CD14-positive monocyte (primary cell): ENCODE data around the gene APOL3. TPM values are rescaled to one million over a fixed set of nuclear protein-coding genes. Genes with fewer than 3 reads are reported as not detected.

ENCODE experiments used
- DNase-seq, 3 donors: peaks; one replicate each; pipeline ENCODE4 v3.0.0-alpha.2; 2011 to 2022
- H2AFZ ChIP-seq: 2 replicates; pipeline ENCODE4 v1.6.0; 2012; ENCODE audit warnings: mild to moderate bottlenecking, low read depth, low read length, inconsistent platforms; ENCODE audit not compliant: insufficient read depth, poor library complexity, severe bottlenecking
- H3K27ac ChIP-seq, 2 donors: 1 replicate in 1 of 2; 2 replicates in 1 of 2; pipeline ENCODE4 v1.5.1; 2012 to 2013; ENCODE audit warnings: low read length in 2 of 2, control low read depth in 1 of 2, inconsistent platforms in 1 of 2, low read depth in 1 of 2, mild to moderate bottlenecking in 1 of 2
- H3K27me3 ChIP-seq, 2 donors: one replicate each; pipeline versions ENCODE4 v1.6.0 to v1.6.1; 2011 to 2013; ENCODE audit warnings: low read length in 2 of 2; ENCODE audit not compliant: control insufficient read depth in 2 of 2, insufficient read depth in 2 of 2
- H3K36me3 ChIP-seq, 2 donors: replicated peaks in 1 of 2; 1 replicate in 1 of 2; 2 replicates in 1 of 2; pipeline versions ENCODE4 v1.5.1 to v1.6.1; 2012 to 2013; ENCODE audit warnings: low read length in 2 of 2, control low read depth in 1 of 2, inconsistent platforms in 1 of 2, mild to moderate bottlenecking in 1 of 2; ENCODE audit not compliant: insufficient read depth in 2 of 2, control insufficient read depth in 1 of 2
- H3K4me1 ChIP-seq, 2 donors: 1 replicate in 1 of 2; 2 replicates in 1 of 2; pipeline versions ENCODE4 v1.5.1 to v1.6.1; 2012 to 2013; ENCODE audit warnings: low read length in 2 of 2, control low read depth in 1 of 2, inconsistent platforms in 1 of 2, mild to moderate bottlenecking in 1 of 2, moderate library complexity in 1 of 2; ENCODE audit not compliant: insufficient read depth in 2 of 2, control insufficient read depth in 1 of 2
- H3K4me2 ChIP-seq: replicated peaks from 2 replicates; pipeline ENCODE3; 2012; ENCODE audit warnings: low read length, moderate library complexity, mild to moderate bottlenecking; ENCODE audit not compliant: poor library complexity, severe bottlenecking; ENCODE audit errors: extremely low read depth
- H3K4me3 ChIP-seq, 3 experiments: fragments of 200-600 bp in 1 of 3; sonication (generic) in 1 of 3; replicated peaks in 1 of 3; 1 replicate in 2 of 3; 2 replicates in 1 of 3; pipeline ENCODE4 v1.5.1; 2011 to 2013; ENCODE audit warnings: low read length in 3 of 3, mild to moderate bottlenecking in 3 of 3, control low read depth in 2 of 3, low read depth in 2 of 3, inconsistent platforms in 1 of 3, moderate library complexity in 1 of 3
- H3K79me2 ChIP-seq: 2 replicates; pipeline ENCODE4 v1.6.0; 2012; ENCODE audit warnings: mild to moderate bottlenecking, control low read depth, inconsistent platforms, low read length, moderate library complexity; ENCODE audit not compliant: insufficient read depth
- H3K9ac ChIP-seq: 2 replicates; pipeline ENCODE4 v1.6.0; 2017; ENCODE audit warnings: low read length, mild to moderate bottlenecking; ENCODE audit not compliant: insufficient read depth, poor library complexity, severe bottlenecking
- H3K9me3 ChIP-seq, 2 donors: replicated peaks in 1 of 2; 1 replicate in 1 of 2; 2 replicates in 1 of 2; pipeline versions ENCODE4 v1.5.1 to v1.6.1; 2012 to 2013; ENCODE audit warnings: low read length in 2 of 2, control low read depth in 1 of 2; ENCODE audit not compliant: control insufficient read depth in 1 of 2, insufficient read depth in 1 of 2
- H4K20me1 ChIP-seq: 2 replicates; pipeline ENCODE4 v1.6.0; 2012; ENCODE audit warnings: mild to moderate bottlenecking, low read length, control low read depth, moderate library complexity; ENCODE audit not compliant: insufficient read depth
- H3K27ac Mint-ChIP-seq, 7 donors: one replicate each; pipeline ENCODE4 v1.8.0; 2020; ENCODE audit warnings: mild to moderate bottlenecking in 7 of 7, mixed read lengths in 7 of 7, moderate library complexity in 6 of 7, inconsistent platforms in 2 of 7
- H3K27me3 Mint-ChIP-seq, 3 donors: one replicate each; pipeline ENCODE4 v1.8.0; 2021 to 2022; ENCODE audit warnings: low read depth in 3 of 3, mild to moderate bottlenecking in 3 of 3, mixed read lengths in 3 of 3, moderate library complexity in 3 of 3, inconsistent platforms in 1 of 3
- H3K36me3 Mint-ChIP-seq, 2 donors: one replicate each; pipeline ENCODE4 v1.8.0; 2020; ENCODE audit warnings: mixed read lengths in 2 of 2, inconsistent platforms in 1 of 2, mild to moderate bottlenecking in 1 of 2
- H3K4me1 Mint-ChIP-seq: one replicate; pipeline ENCODE4 v1.8.0; 2020; ENCODE audit warnings: mild to moderate bottlenecking, mixed read lengths
- H3K4me3 Mint-ChIP-seq, 2 donors: one replicate each; pipeline ENCODE4 v1.8.0; 2020; ENCODE audit warnings: mild to moderate bottlenecking in 2 of 2, mixed read lengths in 2 of 2, moderate library complexity in 1 of 2
- H3K9me3 Mint-ChIP-seq, 7 donors: one replicate each; pipeline ENCODE4 v1.8.0; 2020 to 2022; ENCODE audit warnings: mixed read lengths in 7 of 7, mild to moderate bottlenecking in 6 of 7, moderate library complexity in 6 of 7, inconsistent platforms in 2 of 7
- CTCF ChIP-seq: fragments of 200-600 bp; IDR thresholded peaks from one replicate; pipeline ENCODE4 v1.8.0; 2022; ENCODE audit warnings: antibody characterized with exemption, mild to moderate bottlenecking
- WGBS: methylation state at CpG from one replicate; pipeline ENCODE4 v1.1.5; 2013; ENCODE audit warnings: missing lambda C conversion rate; ENCODE audit not compliant: insufficient coverage; 5-methylcytosine and 5-hydroxymethylcytosine counted together
- intact Hi-C, 2 donors: fragments of 100-400 bp; cut with micrococcal nuclease; formaldehyde crosslinking; loops; one replicate each; pipeline versions ENCODE4 v1.15.0 to v1.15.1; 2023
- polyA plus RNA-seq, 3 donors: library from polyadenylated mRNA; depleted of rRNA in 1 of 3; unstranded in 2 of 3; stranded (reverse) in 1 of 3; fragments of 300-500 nt in 2 of 3; fragments of >200 nt in 1 of 3; fragmentation: Illumina TruSeq in 2 of 3; gene quantifications; 1 replicate in 2 of 3; 2 replicates in 1 of 3; pipeline ENCODE4 v1.2.3, GENCODE V29; 2012 to 2021

APOL3 gene
- polyA plus RNA-seq, 3 donors = 39.9 to 97.0 (median 61.3) TPM

DNA sequence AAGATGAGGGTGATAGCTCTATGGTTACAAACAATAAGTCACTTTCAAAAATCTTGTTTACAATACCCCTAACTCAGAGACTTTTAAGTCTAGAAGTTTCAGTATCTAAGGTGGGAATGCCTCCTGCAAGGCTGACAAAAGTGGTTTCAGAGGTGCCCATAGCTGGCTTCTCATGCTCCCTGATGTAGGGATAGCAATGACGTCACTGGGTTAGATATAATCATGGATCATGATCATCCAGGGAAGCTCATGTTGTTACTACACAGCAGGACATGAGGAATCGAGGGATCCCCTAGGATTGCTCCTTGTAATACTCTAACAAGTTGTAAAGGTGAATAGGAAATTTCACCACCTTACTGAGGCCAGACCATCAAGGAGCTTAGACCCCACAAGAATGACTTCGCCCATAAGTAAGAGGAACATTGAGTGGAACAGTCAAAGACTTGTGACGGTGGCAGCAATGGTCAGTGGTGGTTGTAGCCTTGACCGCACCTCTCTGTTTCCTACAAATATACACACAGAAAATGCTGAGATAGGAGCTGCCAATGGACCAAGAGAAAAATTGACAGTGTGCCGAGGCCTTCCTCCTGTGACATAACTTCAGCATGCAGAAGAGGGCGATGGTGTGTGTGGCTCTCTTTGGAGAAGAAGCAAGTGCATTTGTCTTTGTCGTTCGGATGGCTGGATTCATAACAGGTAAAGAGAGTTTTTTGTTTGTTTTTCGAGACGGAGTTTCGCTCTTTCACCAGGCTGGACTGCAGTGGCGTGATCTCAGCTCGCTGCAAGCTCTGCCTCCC, 25.5 kb upstream of the APOL3 start:
- H3K4me3 Mint-ChIP-seq = no peak overlapping the region
- WGBS = 90% methylated on average over 8 of the region's 14 CpGs
- Histone ChIP-seq H3K9ac (no peak overlapping the region), H3K4me3 (no peak overlapping the region), H3K36me3 (no peaks in the 10 kb centered on the region), H3K9me3 (no peaks in the 10 kb centered on the region), H4K20me1 (no peaks in the 10 kb centered on the region), H3K79me2 (no peaks in the 10 kb centered on the region), H2AFZ (no peak overlapping the region), H3K27ac (no peak overlapping the region), H3K27me3 (no peaks in the 10 kb centered on the region), H3K4me1 (no peaks in the 10 kb centered on the region), H3K4me2 (no peak overlapping the region)
- DNase-seq = no peak
- H3K27me3 Mint-ChIP-seq = peaks cover 0 to 2% (median 2%) of the 10 kb centered on the region in 3 donors
- no peak overlapping the region for H3K27ac Mint-ChIP-seq
- TF ChIP-seq CTCF = no peak
- no peaks in the 10 kb centered on the region for H3K36me3 Mint-ChIP-seq
- peaks cover 4% of the 10 kb centered on the region for H3K4me1 Mint-ChIP-seq
- intact Hi-C loops = no loop called here
- H3K9me3 Mint-ChIP-seq = peaks cover 0 to 2% (median 0%) of the 10 kb centered on the region in 7 donors

GRCh38 chr22:36184433-36185025, 24.0 kb upstream of the APOL3 start:
- no peak overlapping the region for H3K4me2 ChIP-seq
- H4K20me1 ChIP-seq = no peaks in the 10 kb centered on the region
- Mint-ChIP-seq H3K36me3 (no peaks in the 10 kb centered on the region), H3K9me3 (peaks cover 0 to 2% (median 0%) of the 10 kb centered on the region in 7 donors), H3K27me3 (peaks cover 0 to 2% (median 2%) of the 10 kb centered on the region in 3 donors), H3K4me3 (no peak overlapping the region), H3K4me1 (peaks cover 10% of the 10 kb centered on the region), H3K27ac (no peak overlapping the region)
- no peaks in the 10 kb centered on the region for H3K79me2 ChIP-seq
- no peaks in the 10 kb centered on the region for H3K36me3 ChIP-seq
- H3K4me1 ChIP-seq = peaks cover 4 to 5% of the 10 kb centered on the region in 2 donors
- no peak for TF ChIP-seq CTCF
- H3K9me3 ChIP-seq = no peaks in the 10 kb centered on the region
- no peaks in the 10 kb centered on the region for H3K27me3 ChIP-seq
- no peak overlapping the region for H3K4me3 ChIP-seq
- WGBS = 97% methylated on average over 5 of the region's 10 CpGs
- H2AFZ ChIP-seq = no peak overlapping the region
- no peak overlapping the region for H3K9ac ChIP-seq
- DNase-seq = no peak
- intact Hi-C loops = no loop called here
- no peak overlapping the region for H3K27ac ChIP-seq
